HG03064 (cell line): ENCODE data around the gene NRXN3.

ENCODE experiments used
- ATAC-seq: cut with Tn5 transposase; IDR thresholded peaks from one replicate; pipeline ENCODE4 v1.9.1; 2021; ENCODE audit warnings: low read depth; ENCODE audit not compliant: unreplicated experiment

The NRXN3 gene

DNA sequence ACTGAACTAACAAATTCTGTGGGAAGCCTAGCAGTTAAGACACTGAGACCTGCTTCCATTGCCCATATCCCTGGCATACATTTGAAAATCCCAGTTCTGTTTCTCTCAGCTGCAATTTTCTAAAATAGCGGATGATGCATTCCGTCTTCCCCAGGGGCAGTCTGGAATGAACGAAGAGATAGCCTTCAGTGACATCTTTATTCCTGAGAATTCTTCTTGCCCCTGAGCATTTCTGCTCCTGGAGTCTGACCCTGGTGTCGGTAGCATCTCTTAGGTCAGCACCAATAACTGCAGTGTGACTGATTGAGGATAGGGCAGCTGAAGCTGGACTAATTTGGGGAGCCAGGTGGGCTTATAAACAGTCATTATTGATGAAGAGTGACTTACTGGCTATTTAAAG lies 1488.6 kb downstream of the NRXN3 start:
- no peak for ATAC-seq

- ATAC-seq = no peak
These were observed 1490.1 kb downstream of the NRXN3 start for GRCh38 chr14:79660053-79660939.

DNA sequence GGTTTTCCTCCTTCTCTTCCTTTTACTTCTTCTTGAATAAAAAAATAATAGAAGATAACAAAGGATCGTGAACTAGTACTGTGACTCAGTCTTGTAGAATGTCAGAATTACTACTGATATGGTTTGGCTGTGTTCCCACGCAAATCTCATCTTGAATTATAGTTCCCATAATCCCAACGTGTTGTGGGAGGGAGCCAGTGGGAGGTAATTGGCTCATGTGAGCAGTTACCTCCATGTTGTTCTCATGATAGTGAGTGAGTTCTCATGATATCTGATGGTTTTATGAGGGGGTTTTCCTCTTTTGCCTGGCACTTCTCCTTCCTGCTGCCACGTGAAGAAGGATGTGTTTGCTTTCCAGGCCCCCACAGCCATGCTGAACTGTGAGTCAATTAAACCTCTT lies 1491.6 kb downstream of the NRXN3 start:
- no peak for ATAC-seq

DNA sequence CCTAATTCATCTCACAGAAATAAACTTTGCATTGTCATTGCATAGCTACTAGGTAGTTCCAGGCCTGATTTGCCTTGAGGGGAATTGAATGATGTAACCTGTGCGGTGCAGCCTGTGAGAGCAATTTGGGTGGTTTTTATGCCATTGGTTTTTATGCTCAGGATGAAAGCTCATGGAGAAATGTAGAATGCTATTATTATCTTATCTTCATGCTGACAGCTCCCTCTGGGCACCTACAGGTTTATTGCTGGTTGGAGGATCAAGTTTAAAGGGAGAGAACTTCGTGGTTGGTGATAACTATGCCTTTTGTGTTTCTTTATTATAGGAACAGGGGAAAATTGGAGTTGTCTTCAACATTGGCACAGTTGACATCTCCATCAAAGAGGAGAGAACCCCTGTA lies 1493.3 kb downstream of the NRXN3 start:
- ATAC-seq = no peak

GRCh38 chr14:79665556-79665955 lies 1495.4 kb downstream of the NRXN3 start:
- ATAC-seq = no peak

GRCh38 chr14:79668951-79669350 lies 1498.8 kb downstream of the NRXN3 start:
- no peak for ATAC-seq

- ATAC-seq = no peak
These were observed 1500.6 kb downstream of the NRXN3 start for GRCh38 chr14:79670811-79671210.

GRCh38 chr14:79680087-79680486 lies 1509.9 kb downstream of the NRXN3 start:
- no peak for ATAC-seq

DNA sequence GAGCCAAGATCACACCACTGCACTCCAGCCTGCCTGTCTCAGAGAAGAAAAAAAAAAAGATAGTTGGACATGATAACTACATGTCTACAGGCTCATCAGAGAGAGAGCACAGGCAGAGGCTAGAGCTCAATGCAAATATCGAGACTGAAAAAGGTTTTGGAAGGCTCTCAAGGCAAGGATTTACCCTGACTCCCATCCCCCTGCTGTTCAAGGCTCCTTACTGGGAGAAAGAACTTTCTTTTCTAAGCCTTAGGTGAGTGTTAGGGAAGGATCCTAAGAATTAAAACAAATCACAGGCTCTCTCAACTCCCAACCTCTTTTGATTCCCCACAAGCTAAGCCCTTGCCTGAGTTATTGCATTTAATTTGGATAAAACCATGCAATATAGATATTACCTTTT lies 1516.0 kb downstream of the NRXN3 start:
- no peak for ATAC-seq

- no peak for ATAC-seq
These were observed 1520.8 kb downstream of the NRXN3 start for GRCh38 chr14:79690960-79691359.

GRCh38 chr14:79693935-79694334 lies 1523.8 kb downstream of the NRXN3 start:
- no peak for ATAC-seq

DNA sequence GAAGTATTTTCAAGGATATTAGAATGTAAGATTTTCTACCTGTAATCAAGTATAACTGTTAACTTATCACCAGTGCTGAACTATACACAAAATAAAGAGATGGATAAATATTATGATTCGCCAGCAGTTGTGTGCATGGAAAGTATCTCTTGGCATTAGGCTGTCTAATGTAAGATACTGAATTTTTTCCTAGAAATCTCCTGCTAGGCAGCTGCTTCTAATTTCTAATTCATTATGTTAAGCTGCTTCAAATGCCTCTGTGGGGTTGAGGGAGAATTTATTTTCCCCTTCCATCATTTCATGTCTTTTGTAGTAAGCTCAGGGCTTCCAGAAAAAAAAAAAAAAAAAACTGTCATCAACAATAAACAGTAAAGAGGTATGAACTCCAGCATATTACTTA lies 1525.1 kb downstream of the NRXN3 start:
- no peak for ATAC-seq

GRCh38 chr14:79698298-79698711 lies 1528.1 kb downstream of the NRXN3 start:
- no peak for ATAC-seq

DNA sequence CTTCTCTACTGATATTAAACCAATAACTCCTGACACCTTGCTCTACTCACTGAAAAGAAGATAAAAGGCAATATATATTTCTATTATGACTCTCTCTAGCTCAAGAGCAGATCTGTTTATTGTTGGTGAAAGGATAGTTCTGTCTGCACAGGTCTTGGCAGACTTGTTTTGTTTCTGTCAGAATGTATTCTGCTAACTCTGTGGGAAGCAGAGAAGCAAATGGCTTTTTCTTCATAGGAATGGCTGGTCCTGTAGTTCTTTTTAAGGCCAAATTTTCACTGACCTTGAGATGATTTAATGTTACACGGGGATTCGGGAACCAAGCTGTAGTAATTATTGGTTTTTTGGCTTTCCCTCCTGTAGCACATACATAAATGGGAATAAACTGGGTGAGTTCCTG lies 1529.0 kb downstream of the NRXN3 start:
- no peak for ATAC-seq

GRCh38 chr14:79701371-79701770 lies 1531.2 kb downstream of the NRXN3 start:
- ATAC-seq = no peak

- no peak for ATAC-seq
These were observed 1532.0 kb downstream of the NRXN3 start for GRCh38 chr14:79702197-79702596.

- no peak for ATAC-seq
These were observed 1533.0 kb downstream of the NRXN3 start for GRCh38 chr14:79703209-79703608.

DNA sequence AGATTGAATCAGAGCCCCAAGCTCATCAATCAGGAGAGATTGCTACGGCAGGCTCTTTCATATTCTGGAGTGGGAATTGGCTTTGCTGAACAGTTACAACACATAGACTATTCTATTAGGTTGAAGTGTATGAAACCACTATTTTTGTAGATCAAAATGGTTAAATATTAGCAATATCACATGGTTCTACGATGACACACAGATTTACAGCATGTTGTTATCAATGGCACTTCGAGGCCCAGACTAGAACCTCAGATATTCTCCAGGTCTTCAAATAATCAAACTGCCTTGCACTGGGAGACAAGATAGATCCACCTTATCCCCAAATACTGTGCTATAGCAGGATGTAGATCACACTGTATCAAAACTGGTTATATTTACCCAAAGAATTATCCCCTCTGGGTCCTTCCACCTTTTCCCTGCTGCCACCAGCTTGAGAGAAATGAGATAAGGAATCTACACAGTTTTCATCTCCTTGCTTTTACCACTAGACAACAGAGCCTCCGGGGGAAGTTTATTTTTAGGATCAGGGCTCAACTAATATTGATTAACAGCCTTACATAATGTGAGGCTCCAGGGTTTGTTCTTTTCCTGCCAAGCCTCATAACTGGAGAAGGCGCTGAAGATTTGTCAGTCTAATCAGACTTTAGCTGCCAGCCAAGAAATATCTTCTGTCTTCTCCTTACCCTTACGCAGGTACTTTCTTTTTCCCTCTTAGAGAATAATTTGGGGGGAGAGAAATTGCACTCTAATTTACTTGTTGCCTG lies 1534.1 kb downstream of the NRXN3 start:
- ATAC-seq = no peak

GRCh38 chr14:79705126-79705894 lies 1535.1 kb downstream of the NRXN3 start:
- ATAC-seq = no peak

DNA sequence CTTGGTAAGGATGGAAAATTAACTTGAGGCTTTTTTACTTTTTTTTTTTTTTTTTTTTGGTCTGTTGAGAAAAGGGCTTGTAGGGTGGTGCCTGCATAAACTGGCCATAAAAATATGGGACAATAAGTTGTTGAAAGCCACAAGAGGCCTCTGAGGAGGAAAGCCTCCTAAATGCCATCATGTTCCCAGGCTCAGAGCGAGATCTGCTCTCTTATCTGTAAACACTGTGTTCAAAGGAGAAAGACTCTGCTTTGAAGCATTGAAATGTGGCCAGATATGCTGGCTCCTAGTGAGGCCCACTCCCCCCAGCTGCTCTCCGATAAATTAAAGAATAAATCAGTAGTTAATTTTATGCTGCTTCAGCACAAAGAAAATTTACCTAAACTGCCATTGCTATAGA lies 1536.2 kb downstream of the NRXN3 start:
- no peak for ATAC-seq
